GM18517 (cell line): ENCODE data around the gene HAPLN1.
A peak's percentile ranks its signal among the peaks of the same experiment; 100 is the strongest.

Source experiments
- ATAC-seq: cut with Tn5 transposase; IDR thresholded peaks from one replicate; pipeline ENCODE4 v1.9.1; 2021; ENCODE audit warnings: mild to moderate bottlenecking, moderate library complexity; ENCODE audit not compliant: unreplicated experiment

Gene HAPLN1

DNA sequence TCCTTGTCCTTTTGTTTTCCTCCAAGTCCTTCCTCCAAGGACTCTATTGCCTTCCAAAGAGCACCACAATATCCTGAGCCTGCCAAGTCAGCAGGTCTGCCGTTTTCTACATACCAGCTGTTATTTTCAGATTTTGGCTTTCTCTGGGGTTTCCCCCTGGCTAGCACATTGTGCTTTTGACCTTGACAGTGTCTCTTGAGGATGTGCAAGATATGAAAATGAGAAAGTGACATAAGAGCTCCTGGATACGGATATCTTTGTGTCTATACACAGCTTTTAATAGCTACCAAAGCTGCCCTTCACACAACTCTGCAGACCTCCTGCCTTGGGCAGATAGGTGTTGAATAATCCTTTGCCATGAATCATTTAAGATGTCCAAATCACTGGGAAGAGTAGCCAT lies 67.0 kb downstream of the HAPLN1 start:
- peak; percentile 96 for ATAC-seq

GRCh38 chr5:83645936-83646335 lies 74.7 kb downstream of the HAPLN1 start:
- no peak for ATAC-seq

DNA sequence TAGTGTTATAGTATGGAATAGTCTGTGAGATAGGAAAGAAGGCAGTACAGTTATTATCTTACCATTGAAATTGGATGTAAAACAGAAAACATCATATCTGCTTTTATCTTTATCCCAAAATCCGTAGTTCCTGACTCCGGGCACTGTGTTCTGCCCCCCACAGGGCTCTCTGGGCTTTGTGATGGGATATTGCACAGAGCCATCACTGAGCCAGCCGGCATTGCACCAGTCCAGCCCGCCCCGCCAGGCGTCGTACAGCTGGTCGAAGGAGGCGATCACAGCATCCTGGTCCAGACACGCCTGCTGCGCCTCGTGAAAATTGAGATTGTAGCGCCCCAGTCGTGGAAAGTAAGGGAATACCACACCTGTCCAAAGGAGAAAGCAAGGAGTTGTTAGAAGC lies 76.4 kb downstream of the HAPLN1 start:
- no peak for ATAC-seq

- ATAC-seq = no peak
Observed at GRCh38 chr5:83641946-83642345, 78.7 kb downstream of the HAPLN1 start.

DNA sequence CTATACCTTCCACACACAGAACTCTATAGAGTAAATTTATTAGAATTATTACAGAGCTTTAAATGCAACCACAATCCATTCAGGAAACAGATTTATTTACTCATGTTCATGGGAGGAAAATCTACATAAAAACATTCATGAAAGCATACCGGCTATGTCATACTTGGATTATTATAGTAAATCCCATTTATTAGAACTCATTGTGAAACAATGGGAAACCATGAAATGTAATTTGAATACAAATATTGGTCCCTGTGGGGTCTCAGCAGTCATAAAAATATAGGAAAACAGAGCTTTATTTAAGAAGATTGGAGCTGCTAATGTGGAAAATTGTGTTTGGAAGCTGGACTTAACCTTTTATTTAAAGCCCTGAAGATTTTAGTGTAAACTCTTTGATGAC lies 80.7 kb downstream of the HAPLN1 start:
- no peak for ATAC-seq

GRCh38 chr5:83636156-83636555 lies 84.5 kb downstream of the HAPLN1 start:
- no peak for ATAC-seq

DNA sequence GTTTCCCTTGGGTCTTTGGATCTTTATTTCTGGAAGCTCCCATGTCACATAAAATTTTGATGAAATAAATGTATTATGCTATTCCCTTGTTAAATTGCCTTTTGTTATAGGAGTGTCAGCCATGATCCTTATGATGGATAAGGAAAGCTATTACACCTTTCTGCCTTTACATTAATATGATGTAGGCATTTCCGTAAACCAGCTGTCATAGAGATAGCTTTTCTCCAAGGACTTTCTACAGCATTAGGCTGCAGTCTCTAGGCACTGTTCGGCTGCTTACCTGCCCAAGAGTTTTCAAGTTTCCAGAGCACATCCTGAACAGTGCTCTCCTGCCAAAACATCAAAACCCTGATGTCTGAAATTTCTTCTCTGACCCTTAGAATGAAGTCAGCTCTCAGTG lies 87.4 kb downstream of the HAPLN1 start:
- ATAC-seq = no peak

GRCh38 chr5:83632874-83633273 lies 87.8 kb downstream of the HAPLN1 start:
- ATAC-seq = no peak

DNA sequence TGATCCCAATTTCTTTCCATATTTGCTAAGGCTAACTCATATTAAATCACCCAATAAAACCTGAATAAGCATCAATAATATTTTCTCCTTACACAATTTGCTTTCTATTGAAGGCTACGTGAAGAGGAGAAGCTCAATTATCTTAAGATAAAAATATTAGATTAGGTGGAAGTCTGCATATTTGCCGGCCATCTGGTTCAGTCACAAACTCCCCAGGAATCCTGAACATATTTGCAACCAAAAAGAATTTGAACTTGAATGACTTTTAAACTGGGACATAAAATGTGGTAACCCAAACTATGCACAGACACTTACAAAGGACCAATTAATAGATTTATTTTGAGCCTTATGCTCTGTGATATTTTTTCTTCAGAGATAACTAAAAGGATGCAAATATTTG lies 92.3 kb downstream of the HAPLN1 start:
- ATAC-seq = no peak

- no peak for ATAC-seq
Observed at GRCh38 chr5:83614841-83615240, 105.8 kb downstream of the HAPLN1 start.

GRCh38 chr5:83608122-83608521 lies 112.5 kb downstream of the HAPLN1 start:
- ATAC-seq = no peak

- ATAC-seq = no peak
Observed at GRCh38 chr5:83595217-83595616, 125.4 kb downstream of the HAPLN1 start.

DNA sequence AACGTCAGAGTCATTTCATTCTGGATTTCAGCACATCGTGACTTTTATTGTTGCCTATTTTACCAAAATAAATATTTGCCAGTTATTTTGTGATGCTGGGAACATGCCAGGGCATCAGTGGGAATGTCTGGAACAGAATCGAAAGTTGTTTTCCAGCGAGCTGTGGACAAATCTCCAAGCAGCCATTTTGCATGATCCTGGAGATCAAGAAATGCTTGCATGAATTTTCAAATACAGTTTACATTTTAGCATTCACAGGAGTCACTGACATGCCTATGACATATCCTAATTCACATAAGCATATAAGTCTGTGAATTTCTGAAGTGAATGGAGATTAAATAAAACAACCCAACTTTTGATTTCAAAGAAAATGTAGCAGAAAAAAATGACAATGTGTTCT lies 129.7 kb downstream of the HAPLN1 start:
- ATAC-seq = no peak

DNA sequence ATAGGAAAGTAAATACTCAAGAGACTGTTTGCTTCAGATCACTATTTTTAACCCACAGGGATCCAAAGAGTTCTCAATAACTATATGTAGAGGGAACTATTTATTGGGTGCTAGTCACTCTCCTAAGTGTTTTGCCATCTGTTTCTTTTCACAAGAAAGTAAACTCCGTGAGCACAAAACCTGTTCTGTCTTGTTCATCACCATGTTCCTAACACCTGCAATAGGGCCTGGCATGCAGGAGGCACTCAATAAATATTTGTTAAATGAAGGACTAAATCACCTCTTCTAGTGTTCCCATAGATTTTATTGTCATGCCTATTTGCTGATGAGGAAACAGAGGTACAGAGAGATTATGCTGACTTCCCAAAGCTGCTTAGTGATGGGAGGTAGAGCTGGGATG lies 130.9 kb downstream of the HAPLN1 start:
- ATAC-seq = no peak
